WTC11 (cell line): ENCODE results near the gene GRID2.

Experiments
- GABPB1 ChIP-seq: sonication (generic); formaldehyde crosslinking; IDR thresholded peaks from 2 replicates; pipeline ENCODE4 v1.8.1; 2023; ENCODE audit warnings: mild to moderate bottlenecking, missing genetic modification reagents
- JUN ChIP-seq: sonication (generic); formaldehyde crosslinking; IDR thresholded peaks from 2 replicates; pipeline ENCODE4 v1.8.0; 2023; ENCODE audit warnings: mild to moderate bottlenecking, missing genetic modification reagents
- TEAD4 ChIP-seq: sonication (generic); formaldehyde crosslinking; IDR thresholded peaks from 2 replicates; pipeline ENCODE4 v1.8.0; 2022; ENCODE audit warnings: mild to moderate bottlenecking, missing genetic modification reagents
- USF2 ChIP-seq: sonication (generic); formaldehyde crosslinking; IDR thresholded peaks from 2 replicates; pipeline ENCODE4 v1.8.1; 2023; ENCODE audit warnings: mild to moderate bottlenecking, missing genetic modification reagents, moderate library complexity
- ZNF263 ChIP-seq: sonication (generic); formaldehyde crosslinking; IDR thresholded peaks from 2 replicates; pipeline ENCODE4 v1.8.1; 2022; ENCODE audit warnings: low read depth, mild to moderate bottlenecking, moderate library complexity, missing genetic modification reagents
- TF ChIP-seq, protein P1 (sequence below): sonication (generic); formaldehyde crosslinking; IDR thresholded peaks from 2 replicates; pipeline ENCODE4 v1.8.0; 2022; ENCODE audit warnings: mild to moderate bottlenecking, missing genetic modification reagents
- TF ChIP-seq, protein P2 (sequence below): fragments of 200-600 bp; IDR thresholded peaks from 2 replicates; pipeline ENCODE4 v1.8.0; 2022; ENCODE audit warnings: antibody characterized with exemption
- TF ChIP-seq, protein P3 (sequence below): sonication (generic); formaldehyde crosslinking; IDR thresholded peaks from 2 replicates; pipeline ENCODE4 v1.8.1; 2022; ENCODE audit warnings: low read depth, mild to moderate bottlenecking, moderate library complexity, missing genetic modification reagents, borderline replicate concordance

DNA sequence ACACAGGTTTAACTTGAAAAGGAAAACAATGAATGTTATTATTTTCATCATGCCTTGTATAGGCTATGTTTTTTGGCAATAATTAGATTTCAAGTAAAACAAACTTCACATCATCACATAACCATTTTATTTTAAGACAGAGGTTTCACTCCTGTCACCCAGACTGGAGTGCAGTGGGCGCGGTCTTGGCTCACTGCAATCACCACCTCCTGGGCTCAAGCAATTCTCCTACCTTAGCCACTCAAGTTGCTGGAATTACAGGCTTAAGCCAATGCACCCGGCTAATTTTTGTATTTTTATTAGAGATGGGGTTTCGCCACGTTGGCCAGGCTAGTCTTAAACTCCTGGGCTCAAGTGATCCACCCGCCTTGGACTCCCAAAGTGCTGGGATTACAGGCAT lies 866.2 kb downstream of the GRID2 start:
- TF ChIP-seq, protein P1, sequence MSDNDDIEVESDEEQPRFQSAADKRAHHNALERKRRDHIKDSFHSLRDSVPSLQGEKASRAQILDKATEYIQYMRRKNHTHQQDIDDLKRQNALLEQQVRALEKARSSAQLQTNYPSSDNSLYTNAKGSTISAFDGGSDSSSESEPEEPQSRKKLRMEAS, result no peak
- TF ChIP-seq ZNF263 (CRISPR knock-in tag), result no peak
- TF ChIP-seq TEAD4 (CRISPR knock-in tag), result no peak
- TF ChIP-seq USF2, result no peak
- TF ChIP-seq, protein P2, sequence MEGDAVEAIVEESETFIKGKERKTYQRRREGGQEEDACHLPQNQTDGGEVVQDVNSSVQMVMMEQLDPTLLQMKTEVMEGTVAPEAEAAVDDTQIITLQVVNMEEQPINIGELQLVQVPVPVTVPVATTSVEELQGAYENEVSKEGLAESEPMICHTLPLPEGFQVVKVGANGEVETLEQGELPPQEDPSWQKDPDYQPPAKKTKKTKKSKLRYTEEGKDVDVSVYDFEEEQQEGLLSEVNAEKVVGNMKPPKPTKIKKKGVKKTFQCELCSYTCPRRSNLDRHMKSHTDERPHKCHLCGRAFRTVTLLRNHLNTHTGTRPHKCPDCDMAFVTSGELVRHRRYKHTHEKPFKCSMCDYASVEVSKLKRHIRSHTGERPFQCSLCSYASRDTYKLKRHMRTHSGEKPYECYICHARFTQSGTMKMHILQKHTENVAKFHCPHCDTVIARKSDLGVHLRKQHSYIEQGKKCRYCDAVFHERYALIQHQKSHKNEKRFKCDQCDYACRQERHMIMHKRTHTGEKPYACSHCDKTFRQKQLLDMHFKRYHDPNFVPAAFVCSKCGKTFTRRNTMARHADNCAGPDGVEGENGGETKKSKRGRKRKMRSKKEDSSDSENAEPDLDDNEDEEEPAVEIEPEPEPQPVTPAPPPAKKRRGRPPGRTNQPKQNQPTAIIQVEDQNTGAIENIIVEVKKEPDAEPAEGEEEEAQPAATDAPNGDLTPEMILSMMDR, result no peak
- TF ChIP-seq, protein P3, sequence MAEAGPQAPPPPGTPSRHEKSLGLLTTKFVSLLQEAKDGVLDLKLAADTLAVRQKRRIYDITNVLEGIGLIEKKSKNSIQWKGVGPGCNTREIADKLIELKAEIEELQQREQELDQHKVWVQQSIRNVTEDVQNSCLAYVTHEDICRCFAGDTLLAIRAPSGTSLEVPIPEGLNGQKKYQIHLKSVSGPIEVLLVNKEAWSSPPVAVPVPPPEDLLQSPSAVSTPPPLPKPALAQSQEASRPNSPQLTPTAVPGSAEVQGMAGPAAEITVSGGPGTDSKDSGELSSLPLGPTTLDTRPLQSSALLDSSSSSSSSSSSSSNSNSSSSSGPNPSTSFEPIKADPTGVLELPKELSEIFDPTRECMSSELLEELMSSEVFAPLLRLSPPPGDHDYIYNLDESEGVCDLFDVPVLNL (CRISPR knock-in tag), result no peak
- TF ChIP-seq GABPB1 (CRISPR knock-in tag), result no peak
- TF ChIP-seq JUN (CRISPR knock-in tag), result no peak
